22Rv1 (cell line): ENCODE data around the gene WDR86.

Experiments used
- CTCF ChIP-seq: fragments of 450-650 bp; IDR thresholded peaks from 2 replicates; pipeline ENCODE4 v1.5.1; 2017; ENCODE audit warnings: mild to moderate bottlenecking
- ZFX ChIP-seq: fragments of 450-650 bp; IDR thresholded peaks from 2 replicates; pipeline ENCODE4 v1.6.1; 2017; ENCODE audit warnings: antibody characterized with exemption, borderline replicate concordance

- TF ChIP-seq CTCF (no peak), ZFX (no peak)
Observed at GRCh38 chr7:151440799-151441445, 31.1 kb upstream of the WDR86 start.
